IMR-90 (cell line): ENCODE data around the gene IL12RB2. TPM values are rescaled to one million over a fixed set of nuclear protein-coding genes. Genes with fewer than 3 reads are reported as not detected.

Source experiments
- ATAC-seq: fragments of 200-7000 bp; cut with Tn5 transposase; 2 replicates; pipeline ENCODE4 v1.9.1; 2020; ENCODE audit warnings: low read depth, mild to moderate bottlenecking, moderate library complexity
- BruUV-seq: library from RNA; stranded (reverse); fragments of 400-500 nt; replicated peaks from 2 replicates; lab custom pipeline; 2021; lab: Mats Ljungman, UMichigan
- CTCF ChIA-PET: fragments of 300-600 bp; formaldehyde crosslinking; extraction: SDS; loops from one replicate; lab custom pipeline; 2021; ENCODE audit warnings: antibody characterized with exemption; lab: Yijun Ruan, JAX
- POLR2A ChIA-PET: fragments of 300-600 bp; sonication (Branson Sonifier 250); formaldehyde crosslinking; loops from one replicate; lab custom pipeline; 2022; ENCODE audit warnings: antibody characterized with exemption; ENCODE audit not compliant: unreplicated experiment; lab: Charles Lee
- DNase-seq: peaks from one replicate; pipeline ENCODE4 v3.0.0; 2013
- H2AFZ ChIP-seq: replicated peaks from 2 replicates; pipeline ENCODE3; 2013; ENCODE audit warnings: low read length, mild to moderate bottlenecking; ENCODE audit not compliant: poor library complexity
- H2AK5ac ChIP-seq: 2 replicates; pipeline ENCODE4 v1.6.1; 2013; ENCODE audit warnings: low read depth, low read length, inconsistent platforms
- H2AK9ac ChIP-seq: replicated peaks from 2 replicates; pipeline ENCODE3; 2013; ENCODE audit warnings: mild to moderate bottlenecking, low read depth, low read length, moderate library complexity; ENCODE audit not compliant: poor library complexity
- H2BK120ac ChIP-seq: 2 replicates; pipeline ENCODE4 v1.6.1; 2013; ENCODE audit warnings: low read depth, low read length, inconsistent platforms
- H2BK15ac ChIP-seq: 3 replicates; pipeline ENCODE4 v1.6.1; 2013; ENCODE audit warnings: low read depth, low read length, inconsistent platforms
- H2BK20ac ChIP-seq: 2 replicates; pipeline ENCODE4 v1.6.1; 2013; ENCODE audit warnings: low read depth, mild to moderate bottlenecking, inconsistent platforms, low read length, moderate library complexity
- H2BK5ac ChIP-seq: 2 replicates; pipeline ENCODE4 v1.6.1; 2013; ENCODE audit warnings: mild to moderate bottlenecking, low read depth, low read length, inconsistent platforms; ENCODE audit not compliant: poor library complexity, severe bottlenecking
- H3K14ac ChIP-seq: replicated peaks from 2 replicates; pipeline ENCODE4 v1.6.1; 2013; ENCODE audit warnings: low read depth, low read length, inconsistent platforms
- H3K18ac ChIP-seq: 2 replicates; pipeline ENCODE4 v1.6.1; 2013; ENCODE audit warnings: low read depth, low read length, control low read depth
- H3K23ac ChIP-seq: 2 replicates; pipeline ENCODE4 v1.6.1; 2013; ENCODE audit warnings: low read depth, low read length, inconsistent platforms
- H3K27ac ChIP-seq: 2 replicates; pipeline ENCODE4 v1.5.1; 2013; ENCODE audit warnings: mild to moderate bottlenecking, control low read depth, low read length; ENCODE audit not compliant: insufficient read depth
- H3K27me3 ChIP-seq: 2 replicates; pipeline ENCODE4 v1.6.1; 2013; ENCODE audit warnings: low read length; ENCODE audit not compliant: control insufficient read depth, insufficient read depth
- H3K36me3 ChIP-seq: 2 replicates; pipeline ENCODE4 v1.6.1; 2013; ENCODE audit warnings: low read length, mixed read lengths; ENCODE audit not compliant: control insufficient read depth, insufficient read depth
- H3K4ac ChIP-seq: 2 replicates; pipeline ENCODE4 v1.6.1; 2013; ENCODE audit warnings: low read depth, low read length, inconsistent platforms
- H3K4me1 ChIP-seq: 2 replicates; pipeline ENCODE4 v1.6.1; 2013; ENCODE audit warnings: low read length, mixed read lengths; ENCODE audit not compliant: control insufficient read depth, insufficient read depth
- H3K4me2 ChIP-seq: 2 replicates; pipeline ENCODE4 v1.6.1; 2013; ENCODE audit warnings: low read depth, mild to moderate bottlenecking, control low read depth, low read length, moderate library complexity
- H3K4me3 ChIP-seq: 2 replicates; pipeline ENCODE4 v1.5.1; 2013; ENCODE audit warnings: low read depth, mild to moderate bottlenecking, control low read depth, low read length, moderate library complexity; ENCODE audit not compliant: insufficient read depth
- H3K56ac ChIP-seq: 2 replicates; pipeline ENCODE4 v1.6.1; 2013; ENCODE audit warnings: low read length, inconsistent platforms; ENCODE audit not compliant: insufficient read depth; ENCODE audit errors: extremely low read depth
- H3K79me1 ChIP-seq, 2 experiments: 2 replicates each; pipeline ENCODE4 v1.6.1; 2013; ENCODE audit warnings: low read length in 2 of 2, inconsistent platforms in 1 of 2, low read depth in 1 of 2
- H3K9ac ChIP-seq: 2 replicates; pipeline ENCODE4 v1.6.1; 2013; ENCODE audit warnings: low read depth, low read length, control low read depth
- H3K9me1 ChIP-seq: 2 replicates; pipeline ENCODE4 v1.6.1; 2013; ENCODE audit warnings: low read length, inconsistent platforms; ENCODE audit not compliant: insufficient read depth
- H3K9me3 ChIP-seq: 2 replicates; pipeline ENCODE4 v1.6.1; 2013; ENCODE audit warnings: low read length; ENCODE audit not compliant: control insufficient read depth, insufficient read depth
- H4K20me1 ChIP-seq: 2 replicates; pipeline ENCODE4 v1.6.1; 2013; ENCODE audit warnings: low read length, inconsistent platforms; ENCODE audit not compliant: insufficient read depth
- H4K5ac ChIP-seq: 2 replicates; pipeline ENCODE4 v1.6.1; 2013; ENCODE audit warnings: mild to moderate bottlenecking, low read depth, low read length, control low read depth
- H4K8ac ChIP-seq, 2 experiments: 2 replicates each; pipeline ENCODE4 v1.6.1; 2013; ENCODE audit warnings: low read depth in 2 of 2, low read length in 2 of 2, control low read depth in 1 of 2, inconsistent platforms in 1 of 2
- H4K91ac ChIP-seq: 2 replicates; pipeline ENCODE4 v1.6.1; 2013; ENCODE audit warnings: low read depth, low read length, inconsistent platforms; ENCODE audit not compliant: insufficient read depth
- BHLHE40 ChIP-seq: fragments of 150-350 bp; IDR thresholded peaks from 2 replicates; pipeline ENCODE4 v1.6.1; 2016; ENCODE audit warnings: mild to moderate bottlenecking, low read depth, low read length
- CEBPB ChIP-seq: IDR thresholded peaks from 2 replicates; pipeline ENCODE4 v1.6.1; 2012; ENCODE audit warnings: low read depth, low read length, improper control_type of control experiment
- CHD1 ChIP-seq: IDR thresholded peaks from 2 replicates; pipeline ENCODE4 v1.6.1; 2012; ENCODE audit warnings: low read depth, low read length, improper control_type of control experiment
- CTCF ChIP-seq: conservative IDR thresholded peaks from 2 replicates; pipeline ENCODE4 v1.5.1; 2012; ENCODE audit warnings: mild to moderate bottlenecking, low read depth, low read length, improper control_type of control experiment
- FOS ChIP-seq: fragments of 150-350 bp; IDR thresholded peaks from 2 replicates; pipeline ENCODE4 v1.6.1; 2016; ENCODE audit warnings: low read depth, low read length
- MAFK ChIP-seq: IDR thresholded peaks from 2 replicates; pipeline ENCODE4 v1.6.1; 2012; ENCODE audit warnings: low read depth, low read length, improper control_type of control experiment
- MAZ ChIP-seq: IDR thresholded peaks from 2 replicates; pipeline ENCODE4 v1.6.1; 2012; ENCODE audit warnings: low read depth, mild to moderate bottlenecking, low read length, improper control_type of control experiment, moderate library complexity, borderline replicate concordance
- MXI1 ChIP-seq: IDR thresholded peaks from 2 replicates; pipeline ENCODE4 v1.6.1; 2012; ENCODE audit warnings: low read depth, mild to moderate bottlenecking, low read length, moderate library complexity, borderline replicate concordance
- NFE2L2 ChIP-seq: fragments of 150-350 bp; IDR thresholded peaks from 2 replicates; pipeline ENCODE4 v1.6.1; 2016; ENCODE audit warnings: low read depth, mild to moderate bottlenecking, low read length
- POLR2A ChIP-seq: IDR thresholded peaks from 2 replicates; pipeline ENCODE4 v1.6.1; 2012; ENCODE audit warnings: mild to moderate bottlenecking, low read depth, low read length
- RAD21 ChIP-seq: IDR thresholded peaks from 2 replicates; pipeline ENCODE4 v1.6.1; 2012; ENCODE audit warnings: low read length, improper control_type of control experiment
- RCOR1 ChIP-seq: IDR thresholded peaks from 2 replicates; pipeline ENCODE4 v1.6.1; 2012; ENCODE audit warnings: mild to moderate bottlenecking, low read length, improper control_type of control experiment; ENCODE audit not compliant: insufficient replicate concordance
- RFX5 ChIP-seq: IDR thresholded peaks from 2 replicates; pipeline ENCODE4 v1.8.0; 2012; ENCODE audit warnings: low read depth, mild to moderate bottlenecking, low read length, moderate library complexity
- SMC3 ChIP-seq: fragments of 150-350 bp; IDR thresholded peaks from 2 replicates; pipeline ENCODE4 v1.6.1; 2016; ENCODE audit warnings: low read depth, mild to moderate bottlenecking, antibody characterized with exemption, low read length, moderate library complexity
- USF2 ChIP-seq: fragments of 150-350 bp; IDR thresholded peaks from 2 replicates; pipeline ENCODE4 v1.6.1; 2017; ENCODE audit warnings: mild to moderate bottlenecking, antibody characterized with exemption, low read length, low read depth
- WGBS, 2 experiments: methylation state at CpG; one replicate each; pipeline versions ENCODE4 v1.1.5 to v1.1.7; 2013; ENCODE audit warnings: missing lambda C conversion rate in 2 of 2; ENCODE audit not compliant: insufficient read length in 1 of 2; ENCODE audit errors: extremely low coverage in 2 of 2; 5-methylcytosine and 5-hydroxymethylcytosine counted together
- dilution Hi-C: fragments of 300-500 bp; cut with HindIII; formaldehyde crosslinking; loops from one replicate; pipeline ENCODE4 v1.14.3; 2018; ENCODE audit warnings: low sequenced_read_pairs; ENCODE audit not compliant: unreplicated experiment
- in situ Hi-C: fragments of 300-500 bp; cut with MboI; formaldehyde crosslinking; loops from 3 replicates; pipeline ENCODE4 v1.14.3; 2019; ENCODE audit warnings: low sequenced_read_pairs, inconsistent platforms, mixed read lengths
- intact Hi-C: fragments of 100-400 bp; cut with micrococcal nuclease; formaldehyde crosslinking; loops from 2 replicates; pipeline ENCODE4 v1.10.0; 2022
- polyA plus RNA-seq, 3 experiments: library from polyadenylated mRNA; depleted of rRNA; stranded (reverse); fragments of >200 nt; gene quantifications; 2 replicates each; pipeline ENCODE4 v1.2.3, GENCODE V29; 2012; ENCODE audit warnings: low replicate concordance in 1 of 3
- total RNA-seq: library from RNA; depleted of rRNA; stranded (reverse); fragments of >200 nt; gene quantifications from 2 replicates; pipeline ENCODE4 v1.2.3, GENCODE V29; 2012

Gene IL12RB2
- total and polyA plus RNA-seq, 2 of the 4 experiments (the other 2 are of a cell fraction), result not detected

- Histone ChIP-seq H2AFZ (peak overlapping the region; percentile 45), H3K56ac (no peak overlapping the region), H2BK5ac (no peak overlapping the region), H2AK9ac (no peak overlapping the region), H3K23ac (no peak overlapping the region), H3K9ac (no peak overlapping the region), H2BK120ac (no peak overlapping the region), H3K36me3 (peaks cover 5% of the 10 kb centered on the region; the same call in 1 of the 2 replicates), H3K14ac (no peak overlapping the region), H2BK15ac (no peak overlapping the region), H4K8ac (no peak overlapping the region), H3K4me3 (no peak overlapping the region), H2AK5ac (no peak overlapping the region), H3K27ac (no peak overlapping the region), H4K20me1 (peaks cover 27% of the 10 kb centered on the region), H3K18ac (no peak overlapping the region), H3K27me3 (no peaks in the 10 kb centered on the region), H4K5ac (no peak overlapping the region), H3K9me3 (no peaks in the 10 kb centered on the region), H3K4ac (no peak overlapping the region), H3K79me1 (no peaks in the 10 kb centered on the region), H3K4me2 (peak overlapping the region; percentile 26; the same call in 1 of the 2 replicates), H2BK20ac (no peak overlapping the region), H3K9me1 (no peaks in the 10 kb centered on the region), H3K4me1 (no peaks in the 10 kb centered on the region), H4K91ac (no peak overlapping the region)
- no peak for ATAC-seq
- in situ Hi-C loops (no loop called here), dilution Hi-C loops (no loop called here), intact Hi-C loops (loop anchor here (2.0 kb wide), 1 partner anchor 85 kb away; no protein-coding TSS in a partner anchor)
- 13% methylated on average over 1 of the region's 8 CpGs; no CpG with 5 or more reads in 1 of the 2 experiments for WGBS, 2 experiments
- no TSS peak for BruUV-seq
- no peak for DNase-seq
- ChIA-PET POLR2A (no interaction called here), CTCF (interaction anchor here (0.5 kb wide), 2 partner anchors 86 to 198 kb away, joined by 3 read pairs; no protein-coding TSS in a partner anchor)
- no peak for TF ChIP-seq SMC3
- no peak for TF ChIP-seq BHLHE40
- TF ChIP-seq CEBPB, result no peak
- TF ChIP-seq CHD1, result no peak
- no peak for TF ChIP-seq RCOR1
- no peak for TF ChIP-seq RAD21
- no peak for TF ChIP-seq POLR2A
- TF ChIP-seq RFX5, result no peak
- TF ChIP-seq NFE2L2, result no peak
- no peak for TF ChIP-seq MXI1
- no peak for TF ChIP-seq MAZ
- TF ChIP-seq USF2, result no peak
- no peak for TF ChIP-seq FOS
- no peak for TF ChIP-seq CTCF
- no peak for TF ChIP-seq MAFK
Observed at GRCh38 chr1:67431869-67432578, 124.4 kb downstream of the IL12RB2 start.
